Measurements from ENCODE around the gene LARGE1.

LARGE1 gene

GRCh38 chr22:33275073-33275443, 645.2 kb downstream of the LARGE1 start:
- DNase-seq = no peak

- DNase-seq = no peak
Measured at GRCh38 chr22:33274214-33275072, 645.8 kb downstream of the LARGE1 start.

GRCh38 chr22:33272871-33273270, 647.4 kb downstream of the LARGE1 start:
- DNase-seq = no peak

GRCh38 chr22:33272180-33272579, 648.1 kb downstream of the LARGE1 start:
- DNase-seq = no peak

GRCh38 chr22:33271390-33272161, 648.7 kb downstream of the LARGE1 start:
- no peak for DNase-seq

GRCh38 chr22:33270596-33270995, 649.7 kb downstream of the LARGE1 start:
- DNase-seq = no peak

- DNase-seq = no peak
Measured at GRCh38 chr22:33261699-33262098, 658.6 kb downstream of the LARGE1 start.

GRCh38 chr22:33260498-33260897, 659.8 kb downstream of the LARGE1 start:
- DNase-seq = no peak

- DNase-seq = no peak
Measured at GRCh38 chr22:33255791-33256190, 664.5 kb downstream of the LARGE1 start.

- DNase-seq = no peak
Measured at GRCh38 chr22:33248948-33249347, 671.3 kb downstream of the LARGE1 start.

- DNase-seq = no peak
Measured at GRCh38 chr22:33247758-33248157, 672.5 kb downstream of the LARGE1 start.

- DNase-seq = no peak
Measured at GRCh38 chr22:33242078-33242477, 678.2 kb downstream of the LARGE1 start.

GRCh38 chr22:33240888-33241475, 679.3 kb downstream of the LARGE1 start:
- DNase-seq = no peak

GRCh38 chr22:33232071-33232470, 688.2 kb downstream of the LARGE1 start:
- DNase-seq = no peak

- DNase-seq = no peak
Measured at GRCh38 chr22:33227791-33228190, 692.5 kb downstream of the LARGE1 start.

GRCh38 chr22:33224841-33225240, 695.4 kb downstream of the LARGE1 start:
- no peak for DNase-seq

Measured in activated effector memory CD4-positive, alpha-beta T cell treated with anti-CD3 and anti-CD28 coated beads, Interleukin-2, amount 50 U/mL, for 16 hours (primary cell).